Activated naive CD4-positive, alpha-beta T cell treated with anti-CD3 and anti-CD28 coated beads, Interleukin-2, amount 50 U/mL, for 72 hours (primary cell): ENCODE data around the gene GTF2IRD1. TPM values are rescaled to one million over a fixed set of nuclear protein-coding genes. Genes with fewer than 3 reads are reported as not detected.
"Not testable (repeated sequence)": the region's sequence is repeated elsewhere in the genome, so short reads cannot be mapped to it uniquely, and the experiment has no call there.

ENCODE experiments used
- ATAC-seq, 2 donors: fragments of 150-1000 bp; cut with Tn5 transposase; 2 replicates each; pipeline ENCODE4 v1.10.0; 2021; ENCODE audit warnings: mild to moderate bottlenecking in 2 of 2, moderate library complexity in 2 of 2
- DNase-seq, 2 donors: peaks; one replicate each; pipeline ENCODE4 v3.0.0; 2021 to 2022; ENCODE audit warnings: low spot score in 2 of 2
- H3K27ac Mint-ChIP-seq, 2 donors: one replicate each; pipeline ENCODE4 v1.8.0; 2022; ENCODE audit warnings: mild to moderate bottlenecking in 2 of 2, mixed read lengths in 2 of 2
- H3K36me3 Mint-ChIP-seq, 2 donors: one replicate each; pipeline ENCODE4 v1.8.0; 2022; ENCODE audit warnings: mixed read lengths in 2 of 2
- H3K9me3 Mint-ChIP-seq, 2 donors: one replicate each; pipeline ENCODE4 v1.8.0; 2022; ENCODE audit warnings: mixed read lengths in 2 of 2
- total RNA-seq, 2 donors: library from RNA; stranded (reverse); gene quantifications; one replicate each; pipeline ENCODE4 v1.2.3, GENCODE V29; 2022

GTF2IRD1 gene, protein sequence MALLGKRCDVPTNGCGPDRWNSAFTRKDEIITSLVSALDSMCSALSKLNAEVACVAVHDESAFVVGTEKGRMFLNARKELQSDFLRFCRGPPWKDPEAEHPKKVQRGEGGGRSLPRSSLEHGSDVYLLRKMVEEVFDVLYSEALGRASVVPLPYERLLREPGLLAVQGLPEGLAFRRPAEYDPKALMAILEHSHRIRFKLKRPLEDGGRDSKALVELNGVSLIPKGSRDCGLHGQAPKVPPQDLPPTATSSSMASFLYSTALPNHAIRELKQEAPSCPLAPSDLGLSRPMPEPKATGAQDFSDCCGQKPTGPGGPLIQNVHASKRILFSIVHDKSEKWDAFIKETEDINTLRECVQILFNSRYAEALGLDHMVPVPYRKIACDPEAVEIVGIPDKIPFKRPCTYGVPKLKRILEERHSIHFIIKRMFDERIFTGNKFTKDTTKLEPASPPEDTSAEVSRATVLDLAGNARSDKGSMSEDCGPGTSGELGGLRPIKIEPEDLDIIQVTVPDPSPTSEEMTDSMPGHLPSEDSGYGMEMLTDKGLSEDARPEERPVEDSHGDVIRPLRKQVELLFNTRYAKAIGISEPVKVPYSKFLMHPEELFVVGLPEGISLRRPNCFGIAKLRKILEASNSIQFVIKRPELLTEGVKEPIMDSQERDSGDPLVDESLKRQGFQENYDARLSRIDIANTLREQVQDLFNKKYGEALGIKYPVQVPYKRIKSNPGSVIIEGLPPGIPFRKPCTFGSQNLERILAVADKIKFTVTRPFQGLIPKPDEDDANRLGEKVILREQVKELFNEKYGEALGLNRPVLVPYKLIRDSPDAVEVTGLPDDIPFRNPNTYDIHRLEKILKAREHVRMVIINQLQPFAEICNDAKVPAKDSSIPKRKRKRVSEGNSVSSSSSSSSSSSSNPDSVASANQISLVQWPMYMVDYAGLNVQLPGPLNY
- total RNA-seq = 1 to 10 TPM; 1.7 to 6.4 TPM

DNA sequence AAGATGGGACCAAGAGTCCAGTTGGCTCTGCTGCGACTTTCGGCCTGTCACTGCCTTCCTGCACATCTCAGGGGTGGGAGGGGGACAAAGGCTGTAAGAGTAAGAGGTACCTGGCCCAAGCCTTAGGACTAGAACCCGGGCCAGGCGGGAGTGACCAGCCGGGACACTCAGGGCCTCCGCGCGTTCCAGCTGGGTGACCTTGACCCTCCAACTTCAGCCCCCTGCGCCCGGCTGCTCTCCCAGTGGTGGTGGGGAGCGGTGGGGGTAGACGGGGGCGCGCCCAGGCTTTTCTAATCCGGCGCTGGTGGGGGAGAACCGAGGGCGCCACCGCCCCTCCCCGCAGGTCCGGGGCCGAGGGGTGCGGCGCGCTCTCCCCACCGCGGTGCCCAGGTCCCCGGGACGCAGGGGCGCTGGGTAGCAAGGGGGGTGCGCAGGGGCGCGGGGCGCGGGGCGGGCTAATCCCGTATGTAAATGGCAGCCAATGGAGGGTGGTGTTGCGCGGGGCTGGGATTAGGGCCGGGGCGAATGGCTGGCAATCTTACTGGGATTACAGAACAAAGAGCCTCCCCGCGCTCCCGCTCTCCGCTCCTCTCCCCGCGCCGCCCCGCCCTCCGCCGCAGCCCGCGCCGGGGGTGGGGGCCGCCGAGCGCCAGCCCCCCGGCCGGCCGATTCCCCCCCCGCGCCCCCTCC lies at the start of gene GTF2IRD1:
TSS of gene GTF2IRD1 (plus strand) at position 585 of the 690 bp plus-strand sequence. CDS start 54,175 bp downstream, outside the sequence.
- Mint-ChIP-seq H3K36me3 (no peaks in the 10 kb centered on the region), H3K27ac (peak within 1 kb of the TSS; percentile 93 to 94), H3K9me3 (no peaks in the 10 kb centered on the region)
- ATAC-seq (peak; percentile 9 to 53), DNase-seq (peak; percentile 45 to 57)

DNA sequence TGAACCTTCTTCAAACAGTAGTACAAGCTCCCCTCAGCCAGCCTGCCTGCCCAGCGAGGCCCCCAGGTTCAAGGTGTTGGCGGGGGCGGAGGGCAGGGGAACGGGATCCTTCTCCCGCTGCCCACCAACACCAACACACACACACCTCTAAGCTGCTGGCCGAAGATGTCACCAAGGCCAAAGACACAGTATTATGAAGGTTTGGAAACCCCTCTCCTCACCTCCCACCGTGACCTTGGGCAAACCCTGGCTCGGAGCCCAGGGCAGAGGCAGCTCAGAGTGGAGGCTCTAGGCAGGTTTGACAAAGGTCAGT lies 49.4 kb upstream of the GTF2IRD1 start:
- no peaks in the 10 kb centered on the region for H3K36me3 Mint-ChIP-seq
- no peak overlapping the region for H3K27ac Mint-ChIP-seq
- no peaks in the 10 kb centered on the region for H3K9me3 Mint-ChIP-seq
- DNase-seq (no peak), ATAC-seq (no peak)

DNA sequence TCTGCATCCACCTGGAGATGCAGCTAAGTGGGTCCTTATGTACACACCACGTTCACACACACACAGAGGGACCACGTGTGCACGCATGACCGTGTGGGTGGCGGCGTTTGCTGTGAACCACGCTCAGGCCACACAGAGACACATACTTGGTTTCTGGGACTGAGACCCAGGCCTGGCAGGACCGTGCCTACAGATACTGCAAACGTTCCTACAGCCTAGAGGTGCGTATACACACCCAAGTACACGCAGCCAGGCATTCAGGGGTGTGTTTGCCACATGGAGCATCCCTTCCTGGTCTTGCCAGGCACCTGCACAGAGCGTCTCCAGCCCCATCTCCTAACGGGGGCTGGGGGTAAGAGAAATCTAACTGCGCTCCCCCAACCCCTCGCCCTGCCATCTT lies 49.0 kb upstream of the GTF2IRD1 start:
- ATAC-seq (no peak), DNase-seq (no peak)
- Mint-ChIP-seq H3K27ac (no peak overlapping the region), H3K9me3 (no peaks in the 10 kb centered on the region), H3K36me3 (no peaks in the 10 kb centered on the region)

DNA sequence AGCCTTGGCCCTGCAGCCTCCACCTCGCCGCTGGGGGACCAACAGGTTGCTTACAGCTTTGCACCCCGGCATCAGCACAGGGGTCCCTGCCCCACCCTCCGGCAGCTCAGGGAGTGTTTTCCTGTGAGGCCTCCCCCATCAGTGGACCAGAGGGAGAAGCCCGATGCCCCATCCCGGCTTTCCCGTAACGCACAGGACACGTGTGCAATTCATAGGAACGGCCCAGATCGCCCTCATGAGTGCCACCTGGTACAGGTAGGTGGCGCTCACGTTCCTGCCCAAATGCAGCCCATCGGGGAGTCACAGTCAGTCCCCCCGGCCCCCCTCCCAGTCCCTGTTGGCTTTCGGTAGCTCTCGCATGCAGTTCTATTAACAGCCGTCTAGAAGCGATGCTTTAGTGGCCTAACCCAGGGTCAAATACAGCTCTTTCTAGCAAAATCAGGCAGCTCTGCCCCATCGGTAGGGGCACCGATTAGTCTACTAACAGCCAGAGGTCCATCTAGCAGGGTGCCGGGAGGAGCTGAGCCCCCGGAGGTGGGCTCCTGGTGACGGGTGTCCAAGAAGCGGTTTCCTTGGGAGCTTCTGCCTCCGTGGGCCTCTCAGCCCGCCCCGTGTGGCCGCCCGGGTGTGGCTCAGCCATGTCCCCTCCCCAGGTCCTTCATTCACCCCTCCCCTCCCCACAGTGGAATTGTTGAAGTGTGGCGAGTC lies 48.4 kb upstream of the GTF2IRD1 start:
- H3K36me3 Mint-ChIP-seq = no peaks in the 10 kb centered on the region
- no peaks in the 10 kb centered on the region for H3K9me3 Mint-ChIP-seq
- DNase-seq (peak in 1 of 2 donors; percentile 14), ATAC-seq (no peak)
- H3K27ac Mint-ChIP-seq = no peak overlapping the region

DNA sequence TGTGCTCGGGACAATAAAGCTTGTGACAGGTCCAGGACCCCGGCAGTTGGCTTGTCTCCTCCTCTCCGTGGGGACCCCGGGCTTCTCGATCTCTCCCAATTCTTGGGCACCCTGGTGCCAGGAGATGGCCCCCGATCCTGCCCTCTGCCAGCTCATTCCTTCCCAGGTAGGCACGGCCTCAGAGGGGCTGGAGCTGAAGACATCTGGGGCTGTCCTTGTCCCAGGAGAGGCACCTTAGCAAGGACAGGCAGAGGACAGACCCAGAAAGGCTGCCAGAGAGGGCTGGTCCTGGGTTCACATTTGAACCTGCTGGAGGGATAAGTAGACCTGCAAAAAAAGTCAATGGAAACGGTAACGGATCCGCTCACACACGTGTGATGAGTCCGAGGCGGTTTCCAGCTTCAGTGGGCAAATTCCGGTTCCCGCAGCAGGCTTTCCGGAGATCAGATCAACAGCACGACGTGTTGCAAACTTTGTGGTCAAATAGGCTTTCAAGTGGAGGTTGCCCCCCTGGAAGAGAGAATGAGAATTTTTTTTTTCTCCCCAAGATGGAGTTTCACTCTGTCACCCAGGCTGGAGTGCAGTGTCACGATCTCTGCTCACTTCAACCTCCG lies 47.7 kb upstream of the GTF2IRD1 start:
- DNase-seq (no peak), ATAC-seq (no peak)

DNA sequence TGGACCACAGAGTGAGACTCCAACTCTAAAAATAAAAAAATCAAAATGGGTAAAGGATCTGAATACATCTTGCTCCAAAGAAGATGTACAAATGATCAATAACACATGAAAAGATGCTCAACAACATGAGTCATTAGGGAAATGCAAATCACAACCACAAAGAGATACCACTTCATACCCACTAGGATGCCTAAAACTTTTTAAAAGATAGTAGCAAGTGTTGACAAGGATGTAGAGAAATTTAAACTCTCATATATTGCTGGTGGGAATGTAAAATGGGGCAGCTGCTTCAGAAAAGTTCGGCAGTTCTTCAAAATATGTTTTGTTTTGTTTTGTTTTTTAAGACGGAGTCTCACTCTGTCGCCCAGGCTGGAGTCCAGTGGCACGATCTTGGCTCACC lies 45.7 kb upstream of the GTF2IRD1 start:
- no peaks in the 10 kb centered on the region for H3K36me3 Mint-ChIP-seq
- no peak overlapping the region for H3K27ac Mint-ChIP-seq
- no peak for DNase-seq
- no peaks in the 10 kb centered on the region for H3K9me3 Mint-ChIP-seq
- no peak for ATAC-seq

More for the DNA sequence above, 47.7 kb upstream of the GTF2IRD1 start:
- H3K27ac Mint-ChIP-seq = no peak overlapping the region
- no peaks in the 10 kb centered on the region for H3K9me3 Mint-ChIP-seq
- no peaks in the 10 kb centered on the region for H3K36me3 Mint-ChIP-seq

DNA sequence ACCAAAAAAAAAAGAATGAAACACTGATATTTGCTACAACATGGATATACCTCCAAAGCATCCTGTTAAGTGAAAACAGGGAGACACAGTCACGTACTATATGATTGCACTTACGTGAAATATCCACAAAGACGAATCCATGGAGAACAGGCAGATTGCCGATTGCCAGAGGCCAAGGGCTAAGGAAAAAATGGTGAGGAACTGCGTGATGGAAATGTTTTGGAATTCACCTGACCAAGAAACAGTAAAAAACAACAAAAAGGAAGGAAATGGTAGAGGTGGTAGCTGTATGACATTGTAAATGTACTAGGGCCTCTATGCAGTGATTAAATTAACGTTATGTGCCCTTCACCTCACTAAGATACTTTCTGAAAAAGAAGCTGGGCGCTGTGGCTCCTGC lies 44.1 kb upstream of the GTF2IRD1 start:
- H3K36me3 Mint-ChIP-seq = no peaks in the 10 kb centered on the region
- H3K27ac Mint-ChIP-seq = no peak overlapping the region
- ATAC-seq (no peak), DNase-seq (no peak)
- H3K9me3 Mint-ChIP-seq = no peaks in the 10 kb centered on the region

DNA sequence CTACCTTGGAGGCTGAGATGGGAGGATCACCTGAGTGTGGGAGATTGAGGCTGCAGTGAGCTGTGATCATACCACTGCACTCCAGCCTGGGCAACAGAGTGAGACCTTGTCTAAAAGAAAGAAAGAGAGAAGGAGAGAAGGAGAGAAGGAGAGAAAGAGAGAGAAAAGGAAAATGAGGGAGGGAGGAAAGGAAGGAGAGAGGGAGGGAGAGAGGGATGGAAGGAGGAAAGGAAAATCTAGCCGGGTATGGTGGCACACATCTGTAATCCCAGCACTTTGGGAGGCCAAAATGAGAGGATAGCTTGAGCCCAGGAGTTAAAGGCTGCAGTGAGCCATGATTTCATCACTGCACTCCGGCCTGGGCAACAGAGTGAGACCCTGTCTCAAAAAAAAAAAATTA lies 42.9 kb upstream of the GTF2IRD1 start:
- no peak for ATAC-seq
- H3K36me3 Mint-ChIP-seq = no peaks in the 10 kb centered on the region
- H3K27ac Mint-ChIP-seq = peak overlapping the region in 1 of 2 donors; percentile 3
- H3K9me3 Mint-ChIP-seq = no peaks in the 10 kb centered on the region
- no peak for DNase-seq

DNA sequence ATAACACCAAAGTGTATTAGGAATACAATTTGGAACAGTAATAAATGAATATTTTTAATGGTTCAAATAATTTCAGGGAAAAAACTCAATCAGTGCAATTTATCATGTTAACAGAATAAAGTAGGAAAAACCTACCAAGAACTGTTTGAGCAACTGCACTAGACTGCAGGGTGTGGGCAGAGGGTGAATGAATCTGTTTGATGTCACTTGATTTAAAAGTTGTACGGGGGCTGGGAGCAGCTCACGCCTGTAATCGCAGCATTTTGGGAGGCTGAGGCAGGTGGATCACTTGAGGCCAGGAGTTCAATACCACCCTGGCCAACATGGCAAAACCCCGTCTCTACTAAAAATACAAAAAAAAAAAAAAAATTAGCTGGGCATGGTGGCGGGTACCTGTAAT lies 42.1 kb upstream of the GTF2IRD1 start:
- not testable (repeated sequence) for H3K27ac Mint-ChIP-seq, H3K9me3 Mint-ChIP-seq, ATAC-seq, DNase-seq, H3K36me3 Mint-ChIP-seq

DNA sequence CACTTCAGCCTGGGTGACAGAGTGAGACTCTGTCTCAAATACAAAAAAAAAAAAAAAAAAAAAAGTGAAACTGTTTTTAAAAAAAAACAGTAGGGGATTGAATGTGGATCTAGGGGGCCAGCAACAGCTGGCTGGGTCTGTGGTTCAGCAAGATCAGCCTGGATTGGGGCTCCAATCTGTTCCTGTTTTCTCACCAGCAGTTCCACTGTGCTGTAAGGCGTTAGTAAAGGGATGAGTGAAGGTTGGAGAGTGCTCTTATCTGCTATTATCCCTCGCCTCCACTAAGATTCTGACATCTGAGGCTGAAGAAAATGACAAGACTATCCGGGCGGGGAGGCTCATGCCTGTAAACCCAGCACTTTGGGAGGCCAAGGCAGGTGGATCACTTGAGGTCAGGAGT lies 41.6 kb upstream of the GTF2IRD1 start:
- no peaks in the 10 kb centered on the region for H3K36me3 Mint-ChIP-seq
- H3K9me3 Mint-ChIP-seq = no peaks in the 10 kb centered on the region
- no peak overlapping the region for H3K27ac Mint-ChIP-seq
- DNase-seq (no peak), ATAC-seq (no peak)

DNA sequence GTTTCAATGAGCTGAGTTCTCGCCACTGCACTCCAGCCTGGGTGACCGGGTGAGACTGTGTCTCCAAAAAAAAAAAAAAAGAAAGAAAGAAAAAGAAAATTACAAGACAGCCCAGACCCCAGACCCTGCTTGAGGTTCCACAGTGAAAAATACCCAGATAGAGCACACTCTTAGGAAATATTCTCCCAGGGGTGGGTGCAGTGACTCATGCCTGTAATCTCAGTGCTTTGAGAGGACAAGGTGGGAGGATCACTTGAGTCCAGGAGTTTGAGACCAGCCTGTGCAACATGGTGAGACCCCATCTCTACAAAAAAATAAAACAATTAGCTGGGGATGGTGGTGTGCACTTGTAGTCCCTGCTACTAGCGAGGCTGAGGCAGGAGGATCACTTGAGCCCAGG lies 41.1 kb upstream of the GTF2IRD1 start:
- no peak overlapping the region for H3K27ac Mint-ChIP-seq
- ATAC-seq (no peak), DNase-seq (no peak)
- H3K9me3 Mint-ChIP-seq = no peaks in the 10 kb centered on the region
- H3K36me3 Mint-ChIP-seq = no peaks in the 10 kb centered on the region

DNA sequence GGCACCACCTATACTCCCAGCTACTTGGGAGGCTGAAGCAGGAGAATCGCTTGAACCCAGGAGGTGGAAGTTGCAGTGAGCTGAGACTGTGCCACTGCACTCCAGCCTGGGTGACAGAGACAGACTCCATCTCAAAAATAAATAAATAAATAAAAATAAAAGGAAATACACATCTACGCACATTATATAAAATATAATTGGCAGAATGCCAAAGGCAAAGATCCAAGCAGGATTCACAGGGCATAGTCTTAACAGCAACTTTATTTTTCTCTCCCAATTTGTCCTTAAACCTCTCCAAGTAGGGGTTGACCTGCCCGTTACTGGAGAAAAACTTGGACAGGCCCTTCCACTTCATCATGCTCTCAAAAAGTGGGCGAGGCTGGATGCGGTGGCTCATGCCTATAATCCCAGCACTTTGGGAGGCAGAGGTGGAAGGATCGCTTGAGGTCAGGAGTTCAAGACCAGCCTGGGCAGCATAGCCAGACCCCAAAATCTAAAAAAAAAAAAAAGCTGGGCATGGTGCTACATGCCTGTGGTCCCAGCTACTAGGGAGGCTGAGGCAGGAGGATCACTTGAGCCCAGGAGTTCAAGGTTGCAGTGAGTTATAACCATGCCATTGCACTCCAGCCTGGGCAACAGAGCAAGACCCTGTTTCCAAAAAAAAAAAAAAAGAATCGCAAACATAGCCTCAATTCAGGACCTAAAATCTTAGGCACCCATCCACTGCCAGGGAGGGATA lies 38.9 kb upstream of the GTF2IRD1 start:
- not testable (repeated sequence) for ATAC-seq, H3K27ac Mint-ChIP-seq

DNA sequence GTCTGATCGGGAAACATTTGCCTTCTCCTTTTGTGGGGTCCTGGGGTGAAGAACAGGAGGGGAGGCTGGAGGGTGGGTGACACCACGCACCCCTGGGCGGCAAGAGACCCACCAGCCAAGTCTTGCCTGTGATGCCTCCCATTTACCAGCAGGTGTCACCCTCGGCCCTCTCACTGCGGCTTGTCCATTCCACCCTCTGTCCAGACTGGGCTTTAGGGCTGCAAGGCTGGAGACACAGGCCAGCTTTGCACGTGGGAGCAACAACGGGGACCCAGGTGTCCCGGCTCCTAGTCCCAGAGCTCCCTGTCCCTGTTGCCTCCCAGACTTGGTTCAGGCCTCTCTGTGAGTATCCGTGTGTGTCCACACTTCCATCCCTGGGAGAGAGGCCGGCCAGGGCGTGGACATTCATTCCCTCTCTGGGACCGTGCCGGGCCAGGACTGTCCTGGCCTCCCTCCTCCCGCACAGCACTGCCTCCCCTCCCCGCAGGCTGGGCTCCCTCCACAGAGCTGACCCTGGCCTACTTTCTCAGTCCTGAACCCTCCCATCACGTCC lies 36.2 kb upstream of the GTF2IRD1 start:
- H3K36me3 Mint-ChIP-seq = no peaks in the 10 kb centered on the region
- peak overlapping the region in 1 of 2 donors; percentile 84 for H3K27ac Mint-ChIP-seq
- DNase-seq = peak; percentile 66 to 73
- H3K9me3 Mint-ChIP-seq = no peaks in the 10 kb centered on the region
- ATAC-seq = peak; percentile 85 to 86

More for the DNA sequence above, 38.9 kb upstream of the GTF2IRD1 start:
- not testable (repeated sequence) for DNase-seq, H3K9me3 Mint-ChIP-seq, H3K36me3 Mint-ChIP-seq

DNA sequence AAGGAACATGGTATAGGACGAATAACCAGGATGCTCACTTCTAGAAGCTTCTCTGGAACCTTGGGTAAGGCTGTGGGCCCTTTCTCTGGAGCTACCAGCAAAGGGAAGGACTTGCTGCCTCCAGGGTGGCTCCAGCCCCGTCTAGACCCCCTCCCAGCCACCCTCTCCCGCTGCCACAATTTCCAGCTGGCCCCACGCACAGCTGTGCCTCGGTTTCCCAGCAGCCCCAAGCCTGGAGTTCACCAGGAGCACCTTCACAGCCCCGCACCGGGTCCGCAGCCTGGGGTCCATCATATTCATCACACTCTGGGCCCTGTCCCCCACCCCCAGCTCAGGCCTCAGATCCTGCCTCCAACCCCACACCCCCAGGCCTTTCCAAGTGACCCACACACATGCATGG lies 35.6 kb upstream of the GTF2IRD1 start:
- H3K27ac Mint-ChIP-seq = peak overlapping the region in 1 of 2 donors; percentile 84
- no peak for ATAC-seq
- no peaks in the 10 kb centered on the region for H3K36me3 Mint-ChIP-seq
- no peaks in the 10 kb centered on the region for H3K9me3 Mint-ChIP-seq
- DNase-seq = no peak

DNA sequence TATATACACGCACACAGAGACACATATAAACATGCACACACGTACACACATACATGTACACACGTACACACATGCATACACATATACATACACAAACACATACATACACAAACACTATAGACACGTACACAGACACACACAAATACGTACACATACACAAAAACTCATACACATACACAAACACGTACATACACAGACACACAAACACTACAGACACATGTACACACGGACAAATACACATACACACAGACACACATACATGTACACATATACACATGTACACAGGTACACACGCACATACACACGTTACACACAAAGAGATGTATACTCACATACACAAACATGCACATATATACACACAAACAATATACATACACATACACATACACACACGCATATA lies 35.2 kb upstream of the GTF2IRD1 start:
- DNase-seq = no peak
- Mint-ChIP-seq H3K36me3 (no peaks in the 10 kb centered on the region), H3K9me3 (no peaks in the 10 kb centered on the region), H3K27ac (no peak overlapping the region)
- ATAC-seq = no peak
